ENCODE measurements around the gene LBH.

The LBH gene

DNA sequence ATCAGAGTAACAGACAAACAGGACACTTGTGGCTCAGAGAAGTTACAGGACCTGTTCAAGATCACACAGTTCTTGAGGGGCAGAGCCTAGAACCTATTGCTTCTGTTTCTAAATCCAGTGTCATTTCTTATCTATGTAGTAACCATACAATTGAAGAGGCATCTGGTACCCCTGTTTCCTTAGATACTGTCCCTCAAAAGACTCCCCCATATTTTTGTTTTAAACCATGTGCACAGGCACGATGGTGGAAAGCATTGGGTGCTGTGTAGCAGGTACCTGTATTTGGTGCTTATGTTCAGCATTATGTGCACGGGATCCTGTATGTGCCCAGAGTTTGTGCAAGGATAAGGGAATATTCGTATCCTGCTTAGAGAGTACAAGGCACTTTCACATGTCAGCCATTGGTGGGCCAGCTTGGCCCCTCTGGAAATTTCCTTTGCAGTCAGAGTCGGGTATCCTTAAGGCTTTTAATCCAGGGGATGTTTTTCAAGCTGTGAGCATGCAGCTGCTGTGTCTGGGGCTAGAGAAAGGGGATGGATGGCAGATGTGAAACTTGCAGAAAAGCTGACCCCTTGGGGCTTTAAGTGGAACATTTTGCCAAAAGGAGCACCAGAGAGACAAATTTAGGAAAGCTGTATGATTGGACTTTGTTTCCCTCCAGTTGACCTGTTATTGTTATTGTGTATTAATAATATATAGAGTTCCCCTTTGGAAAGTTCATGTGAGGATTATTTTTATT, 2.1 kb downstream of the LBH start:
- H3K27ac ChIP-seq: peak overlapping the region in 18 of 21 experiments; percentile 14 to 96 (median 84)

DNA sequence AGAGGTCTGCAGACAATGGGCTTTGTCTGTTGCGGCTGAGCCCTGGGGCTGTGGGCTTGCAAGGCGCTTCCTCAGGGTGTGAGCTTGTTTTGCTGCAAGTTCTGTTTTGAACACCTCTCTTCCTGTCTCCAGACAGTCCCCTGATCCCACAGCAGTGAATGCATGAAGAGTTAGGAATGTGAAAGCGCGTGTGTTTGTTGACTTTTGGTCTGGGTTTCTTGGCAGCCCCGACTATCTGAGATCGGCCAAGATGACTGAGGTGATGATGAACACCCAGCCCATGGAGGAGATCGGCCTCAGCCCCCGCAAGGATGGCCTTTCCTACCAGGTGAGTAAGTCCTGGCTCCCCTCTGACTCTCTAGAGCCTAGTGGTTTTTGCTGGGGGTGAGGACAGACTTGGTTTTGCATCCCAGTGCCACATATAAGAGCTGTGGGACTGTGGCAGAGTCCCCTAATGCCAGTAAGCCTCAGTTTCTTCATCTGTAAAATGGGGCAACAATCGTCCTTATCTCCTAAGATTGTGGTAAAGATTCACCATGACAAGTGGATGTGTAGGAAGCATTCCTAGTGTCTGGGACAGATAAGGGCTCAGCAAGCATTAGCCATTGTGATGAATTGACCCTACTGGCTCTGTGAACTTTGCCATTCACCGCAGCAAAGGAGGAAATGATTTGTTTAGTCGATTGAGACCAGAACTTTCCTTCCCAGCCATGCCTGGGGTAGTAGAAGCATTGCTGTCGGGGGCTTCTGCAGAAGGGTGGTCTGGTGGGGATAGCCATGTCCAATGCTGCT, 3.0 kb downstream of the LBH start:
- Histone ChIP-seq H3K4me3 (peak overlapping the region in 6 of 7 experiments; percentile 57 to 77 (median 68)), H3K27ac (peak overlapping the region in 17 of 21 experiments; percentile 18 to 96 (median 66))

More for the DNA sequence above, 2.1 kb downstream of the LBH start:
- H3K4me3 ChIP-seq: peak overlapping the region; percentile 57 to 77 (median 62)

DNA sequence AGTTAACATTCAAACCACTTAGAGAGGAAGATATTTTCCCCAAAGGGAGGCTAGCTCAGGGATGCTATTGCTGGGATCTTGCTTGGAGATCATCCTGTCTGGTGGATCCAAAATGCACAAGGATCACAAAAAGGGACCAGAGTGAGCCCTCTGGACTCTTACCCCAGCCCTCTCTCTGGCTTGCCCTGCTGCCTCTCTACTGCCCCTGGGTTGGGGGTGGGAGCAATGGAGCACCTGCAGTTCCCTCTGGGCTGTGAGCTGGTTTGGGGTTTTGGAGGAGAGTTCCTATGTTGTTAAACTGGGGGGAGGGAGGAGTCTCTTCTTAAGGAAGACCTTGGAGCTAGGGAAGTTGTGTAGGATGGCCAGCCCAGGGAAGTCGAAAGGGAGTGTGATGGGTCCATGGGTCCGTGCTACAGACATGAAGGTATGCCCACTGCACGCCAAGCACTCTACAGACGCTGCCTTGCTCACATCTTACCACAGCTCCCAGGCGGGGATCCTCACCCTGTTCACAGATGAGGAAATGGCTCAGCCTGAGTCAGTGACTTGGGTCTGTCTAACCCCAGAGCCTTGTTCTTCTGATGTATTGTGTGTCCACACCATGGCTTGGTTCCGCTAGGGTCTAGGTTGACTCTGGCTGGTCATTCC, 3.8 kb downstream of the LBH start:
- Histone ChIP-seq H3K4me3 (peak overlapping the region in 4 of 7 experiments; percentile 57 to 77 (median 68)), H3K27ac (peak overlapping the region in 14 of 21 experiments; percentile 4 to 96 (median 82))

DNA sequence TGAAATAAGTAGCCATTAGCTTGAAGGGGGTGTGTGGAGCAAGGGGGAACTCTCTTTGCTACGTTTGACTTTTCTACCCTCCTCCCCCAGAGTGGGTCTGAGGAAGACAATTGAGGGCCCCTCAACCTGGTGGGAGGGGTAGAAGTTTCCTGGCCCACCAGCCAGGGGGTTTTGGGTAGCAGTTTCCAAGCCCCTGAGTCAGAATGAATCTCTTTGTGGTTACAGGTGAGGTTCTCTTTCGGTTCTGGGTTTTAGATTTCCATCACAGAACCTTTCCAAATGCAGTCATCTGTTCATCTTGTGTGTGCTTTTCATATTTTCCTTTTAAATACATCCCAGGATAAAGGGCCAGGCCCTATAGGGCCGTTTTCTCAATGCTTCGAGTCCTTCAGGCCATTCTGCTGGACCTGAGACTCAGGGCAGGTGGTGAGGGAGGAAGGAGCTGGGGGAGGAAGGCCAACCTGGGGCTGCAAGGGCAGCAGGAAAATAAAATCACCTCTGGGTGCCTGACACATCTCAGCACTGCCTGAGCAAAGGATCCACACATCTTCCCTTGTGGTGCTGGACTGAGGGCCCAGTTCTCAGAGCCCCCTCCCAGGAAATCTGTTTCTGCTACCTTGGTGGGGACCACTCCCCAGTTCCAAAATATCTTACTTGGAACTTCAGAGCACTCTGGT, 4.7 kb downstream of the LBH start:
- Histone ChIP-seq H3K4me3 (no peak overlapping the region), H3K27ac (peak overlapping the region in 9 of 21 experiments; percentile 3 to 96 (median 31))

DNA sequence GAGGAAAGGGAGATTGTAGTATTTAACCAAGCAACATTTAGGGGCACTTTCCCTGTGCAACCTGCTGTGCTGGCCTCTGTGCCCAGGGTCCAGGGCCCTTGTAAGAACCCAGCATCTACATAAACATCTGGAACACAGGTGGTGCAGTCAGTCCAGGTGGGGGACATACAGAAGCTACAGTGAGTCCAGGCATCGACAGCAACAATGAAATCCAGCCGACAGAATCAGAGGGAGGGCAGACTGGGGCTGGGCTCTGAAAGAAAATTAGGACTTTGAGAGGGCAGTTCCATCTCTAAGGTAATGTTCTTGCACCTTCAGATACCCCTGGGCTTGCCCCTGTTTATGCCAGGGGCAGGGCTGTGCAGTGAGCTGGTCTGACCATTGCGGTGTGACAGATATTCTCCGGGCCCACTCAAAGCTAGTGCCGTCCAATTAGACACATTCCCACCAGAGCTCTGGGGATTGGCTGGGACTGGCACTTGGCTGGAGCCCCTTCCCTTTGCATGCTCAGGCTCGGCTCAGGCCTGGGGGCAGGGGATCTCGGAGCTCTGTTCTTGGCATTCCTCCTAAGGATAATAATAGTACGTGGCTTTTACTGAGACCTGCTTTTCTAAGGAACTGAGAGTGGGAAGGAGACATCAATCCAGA, 5.4 kb downstream of the LBH start:
- H3K4me3 ChIP-seq: no peak overlapping the region
- H3K27ac ChIP-seq: peak overlapping the region in 10 of 21 experiments; percentile 15 to 96 (median 32)

DNA sequence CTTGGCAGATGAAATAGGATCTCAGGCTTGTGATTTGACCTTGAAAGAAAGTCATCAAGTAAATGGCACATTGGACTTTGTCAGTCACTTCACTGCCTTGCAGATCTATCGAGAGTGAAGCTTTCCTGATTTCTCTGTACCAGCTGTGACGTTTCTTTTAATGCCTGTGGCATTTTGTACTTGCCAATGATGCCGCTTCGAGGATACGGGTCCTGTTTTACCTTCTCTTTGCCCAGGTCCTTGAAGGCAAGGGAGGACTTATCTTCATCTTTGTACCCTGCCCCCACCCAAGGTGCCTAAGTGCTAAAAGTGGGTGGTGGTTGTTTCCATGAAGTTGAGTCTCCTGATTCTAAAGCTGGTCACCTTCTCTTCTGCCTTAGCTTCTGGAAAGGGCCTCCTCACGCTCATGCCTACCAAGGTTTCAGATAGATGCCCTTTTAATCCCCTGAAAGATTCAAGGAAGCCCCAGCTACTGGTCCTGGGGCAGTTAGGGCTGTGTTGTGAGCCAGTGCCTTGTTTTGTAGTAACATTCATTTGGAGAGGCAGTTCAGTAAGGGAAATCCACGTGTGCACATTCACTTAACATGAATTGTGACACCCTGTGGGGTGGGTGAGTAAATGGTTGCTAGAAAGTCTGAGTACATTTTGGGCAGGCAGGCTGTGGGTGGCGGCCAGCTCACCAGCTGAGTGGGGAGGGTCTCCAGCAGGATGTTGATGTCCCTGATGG, 6.1 kb downstream of the LBH start:
- no peak overlapping the region for H3K4me3 ChIP-seq
- H3K27ac ChIP-seq: peak overlapping the region in 11 of 21 experiments; percentile 18 to 69 (median 47)

DNA sequence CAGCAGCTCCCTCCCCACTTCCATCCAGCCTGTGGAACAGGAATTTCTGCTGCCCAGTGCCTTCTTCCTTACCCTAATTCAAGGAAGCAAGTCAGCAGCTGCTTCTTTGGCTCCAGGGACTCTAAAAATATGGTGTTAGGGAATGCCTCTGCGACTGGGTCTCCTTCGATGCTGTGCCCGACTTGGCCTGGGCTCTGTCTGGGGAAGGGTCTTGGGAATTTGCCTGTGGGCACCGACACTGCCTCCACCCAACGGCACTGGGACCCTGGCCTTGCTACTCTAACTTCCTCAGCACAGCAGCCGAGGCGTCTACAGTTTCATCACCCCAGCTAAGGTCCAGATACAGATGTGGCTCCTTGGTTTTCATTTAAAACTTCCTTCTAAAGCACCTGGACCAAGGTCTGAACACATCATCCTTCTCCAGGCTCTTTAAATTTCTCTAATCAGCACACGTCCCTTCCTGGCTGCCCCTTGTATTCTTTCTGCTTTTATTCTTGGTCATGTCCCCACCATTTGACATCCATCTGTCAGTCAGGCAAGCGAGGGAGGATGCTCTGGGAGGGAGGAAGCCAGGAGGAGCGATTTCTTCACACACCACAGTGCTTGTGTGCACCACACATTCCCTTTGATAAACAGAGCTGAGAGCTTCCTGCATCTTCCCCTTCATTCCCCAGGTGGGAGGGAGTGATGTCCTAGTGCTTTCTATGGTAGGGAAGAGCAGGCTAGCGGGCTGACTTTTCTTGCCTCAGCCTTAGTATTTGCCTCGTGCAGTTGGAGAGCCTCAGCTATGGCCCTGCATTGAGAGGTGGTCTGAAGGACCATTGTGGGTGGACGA, 6.8 kb downstream of the LBH start:
- Histone ChIP-seq H3K27ac (peak overlapping the region in 11 of 21 experiments; percentile 17 to 69 (median 50)), H3K4me3 (no peak overlapping the region)

DNA sequence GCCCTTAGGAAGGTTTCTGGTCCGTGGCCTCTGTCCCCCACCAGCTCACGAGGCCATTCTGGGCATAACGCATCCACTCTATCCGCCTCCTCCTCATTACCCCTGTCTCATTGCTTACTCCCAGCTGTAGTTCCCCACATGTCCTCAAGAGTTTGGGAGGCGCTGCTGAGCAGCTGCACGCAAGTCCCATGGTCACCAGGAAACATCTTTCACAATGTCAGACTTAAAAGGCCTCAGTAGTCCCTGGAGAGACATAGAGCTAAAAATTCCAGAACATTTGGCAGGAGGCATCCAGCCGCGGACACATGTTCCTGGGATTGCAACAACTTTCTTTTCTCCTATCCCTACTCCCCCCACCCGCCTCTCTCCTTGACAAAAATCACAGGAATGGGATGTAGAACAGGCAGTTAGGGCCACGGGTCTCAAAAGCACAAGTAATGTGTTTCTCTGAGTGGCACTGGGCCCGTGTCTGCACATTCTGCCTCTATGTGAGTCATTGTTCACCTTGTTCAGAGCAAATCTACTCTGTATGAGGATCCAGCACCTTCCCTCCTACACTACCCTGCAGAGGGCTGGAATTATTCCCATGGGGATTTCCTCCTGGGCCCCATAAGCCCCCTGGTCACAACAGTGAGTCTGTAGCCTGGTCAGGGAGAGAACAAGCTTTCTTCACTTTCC, 8.1 kb downstream of the LBH start:
- no peak overlapping the region for H3K4me3 ChIP-seq
- H3K27ac ChIP-seq: peak overlapping the region in 17 of 21 experiments; percentile 0 to 69 (median 36)

DNA sequence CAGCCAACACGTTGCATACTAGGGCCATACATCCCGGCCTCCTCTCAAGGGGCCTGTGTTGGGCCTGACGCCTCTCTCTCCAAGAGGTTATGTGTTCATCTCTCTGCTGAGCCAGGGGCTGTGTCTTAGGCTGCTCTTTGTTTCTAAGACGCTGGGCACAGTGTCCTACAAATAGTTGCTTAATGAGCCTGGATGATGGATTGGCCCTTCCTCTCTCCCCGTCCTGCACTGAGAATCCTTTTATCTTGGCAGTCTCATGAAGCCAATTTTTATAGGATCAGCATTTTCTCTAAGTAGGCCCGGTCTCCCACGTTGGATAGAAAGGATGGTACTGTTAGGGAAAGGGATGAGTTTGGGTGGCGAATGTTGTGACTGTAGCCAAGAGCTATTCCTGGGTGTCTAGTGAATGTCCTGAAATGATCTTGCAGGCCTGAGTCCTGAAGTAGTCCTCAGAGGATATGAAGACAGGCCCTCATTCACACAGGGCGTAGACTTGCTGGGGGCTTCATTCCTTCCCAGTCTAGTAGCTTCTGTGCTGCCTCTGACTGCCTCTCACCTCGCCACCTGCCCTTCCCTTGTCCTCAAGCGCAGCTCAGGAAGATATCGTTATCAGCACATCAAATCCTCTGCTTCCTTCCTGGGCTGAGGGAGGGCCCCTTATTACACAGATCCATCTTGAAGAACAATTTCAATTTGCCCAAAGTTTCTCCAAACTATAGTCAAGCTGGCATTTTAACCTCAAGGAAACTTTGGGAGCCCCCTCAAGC, 8.8 kb downstream of the LBH start:
- H3K27ac ChIP-seq: peak overlapping the region in 18 of 21 experiments; percentile 0 to 69 (median 36)
- no peak overlapping the region for H3K4me3 ChIP-seq

DNA sequence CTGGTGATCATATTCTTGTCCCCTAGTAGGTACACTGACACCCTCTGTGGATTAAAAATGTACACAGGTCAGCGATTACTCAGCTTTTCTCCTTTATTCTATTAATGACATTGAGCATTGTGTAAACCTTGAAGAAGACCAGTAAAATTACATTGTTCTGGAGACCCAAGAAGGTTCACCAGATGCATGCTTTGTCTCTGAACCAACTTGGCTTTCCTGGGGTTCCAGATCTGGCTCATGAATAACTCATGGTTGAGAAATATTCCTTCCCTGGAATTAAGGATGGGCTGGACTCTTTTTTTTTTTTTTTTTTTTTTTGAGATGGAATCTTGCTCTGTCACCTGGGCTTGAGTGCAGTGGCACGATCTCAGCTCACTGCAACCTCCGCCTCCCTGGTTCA, 11.9 kb downstream of the LBH start:
- no peak overlapping the region for H3K4me3 ChIP-seq
- H3K27ac ChIP-seq: no peak overlapping the region

DNA sequence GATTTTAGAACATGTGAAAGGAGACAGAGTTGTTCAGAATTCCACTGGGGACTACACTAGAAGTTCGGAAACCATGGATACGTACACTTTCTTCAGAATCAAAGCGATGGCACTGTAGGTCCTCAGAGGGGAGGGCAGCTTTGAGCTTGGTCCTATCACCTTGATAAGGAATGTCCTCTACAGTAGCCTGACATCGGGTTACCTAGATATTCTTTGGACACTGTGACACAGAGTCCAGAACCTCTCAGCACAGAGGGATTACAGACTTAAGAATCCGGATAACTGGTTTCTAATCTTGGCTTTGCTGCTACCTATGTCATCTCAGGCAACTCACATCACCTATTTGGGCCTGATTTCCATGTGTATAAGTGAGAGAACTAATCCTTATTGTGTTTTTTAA, 14.0 kb downstream of the LBH start:
- no peak overlapping the region for H3K4me3 ChIP-seq
- H3K27ac ChIP-seq: no peak overlapping the region

DNA sequence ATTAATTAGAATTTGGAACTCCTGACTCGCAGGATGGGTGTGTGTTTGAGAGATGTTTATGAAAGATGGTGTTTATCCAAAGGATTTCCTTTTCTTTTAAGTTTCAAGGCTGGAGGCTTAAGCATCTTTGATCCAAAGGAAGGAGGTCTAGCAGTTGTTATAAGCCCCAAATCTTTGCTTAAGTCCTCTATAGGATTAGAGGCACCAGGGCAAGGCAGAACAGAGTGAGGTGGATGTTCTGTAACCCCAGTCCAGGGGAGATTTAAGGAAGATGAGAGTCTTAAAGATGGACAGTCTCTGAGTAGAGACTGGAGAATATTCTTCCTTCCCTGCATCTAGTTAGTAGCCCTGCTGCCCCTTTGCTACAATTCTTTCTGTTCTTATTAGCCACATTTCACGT, 17.5 kb downstream of the LBH start:
- H3K4me3 ChIP-seq: no peak overlapping the region
- H3K27ac ChIP-seq: no peak overlapping the region

DNA sequence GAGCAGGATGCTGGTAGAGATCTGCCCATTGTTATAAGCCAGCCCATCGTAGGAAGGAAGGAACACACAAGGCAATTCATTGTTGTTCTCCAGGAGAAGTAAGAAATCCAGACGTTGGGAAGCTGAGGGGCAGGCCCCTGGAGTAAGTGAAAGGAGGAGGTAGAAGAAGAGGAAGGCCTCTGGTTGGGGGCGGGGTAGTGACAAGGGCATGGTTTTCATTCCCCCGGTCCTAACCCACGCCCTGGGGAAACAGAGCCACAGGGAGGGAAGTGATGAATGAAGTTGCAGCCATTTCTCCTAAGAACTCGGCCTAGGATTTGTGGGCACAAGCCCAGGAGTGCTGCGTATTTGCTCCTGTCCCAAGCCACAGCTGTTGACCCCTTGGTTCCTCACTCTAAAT, 18.0 kb downstream of the LBH start:
- H3K4me3 ChIP-seq: no peak overlapping the region
- H3K27ac ChIP-seq: no peak overlapping the region

DNA sequence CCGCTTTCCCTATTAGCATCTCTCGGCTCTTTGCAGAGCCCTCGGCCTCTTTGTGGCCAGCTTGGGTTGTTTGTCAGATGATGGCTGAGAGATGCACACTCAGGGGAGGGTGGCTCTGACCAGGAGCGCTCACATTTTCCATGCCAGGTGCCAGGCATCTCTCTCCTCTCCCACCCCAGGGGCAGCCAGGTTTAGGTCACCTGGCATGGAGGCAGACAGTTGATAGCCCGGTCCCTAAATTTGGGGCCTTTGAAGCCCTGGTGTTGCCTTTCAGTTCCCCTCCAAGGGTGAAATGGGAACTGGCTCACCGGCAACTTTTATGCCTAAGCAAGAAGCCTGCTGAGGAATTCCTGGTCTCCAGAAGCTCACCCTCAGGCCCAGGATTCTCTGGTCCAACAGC, 19.1 kb downstream of the LBH start:
- H3K4me3 ChIP-seq: no peak overlapping the region
- no peak overlapping the region for H3K27ac ChIP-seq

DNA sequence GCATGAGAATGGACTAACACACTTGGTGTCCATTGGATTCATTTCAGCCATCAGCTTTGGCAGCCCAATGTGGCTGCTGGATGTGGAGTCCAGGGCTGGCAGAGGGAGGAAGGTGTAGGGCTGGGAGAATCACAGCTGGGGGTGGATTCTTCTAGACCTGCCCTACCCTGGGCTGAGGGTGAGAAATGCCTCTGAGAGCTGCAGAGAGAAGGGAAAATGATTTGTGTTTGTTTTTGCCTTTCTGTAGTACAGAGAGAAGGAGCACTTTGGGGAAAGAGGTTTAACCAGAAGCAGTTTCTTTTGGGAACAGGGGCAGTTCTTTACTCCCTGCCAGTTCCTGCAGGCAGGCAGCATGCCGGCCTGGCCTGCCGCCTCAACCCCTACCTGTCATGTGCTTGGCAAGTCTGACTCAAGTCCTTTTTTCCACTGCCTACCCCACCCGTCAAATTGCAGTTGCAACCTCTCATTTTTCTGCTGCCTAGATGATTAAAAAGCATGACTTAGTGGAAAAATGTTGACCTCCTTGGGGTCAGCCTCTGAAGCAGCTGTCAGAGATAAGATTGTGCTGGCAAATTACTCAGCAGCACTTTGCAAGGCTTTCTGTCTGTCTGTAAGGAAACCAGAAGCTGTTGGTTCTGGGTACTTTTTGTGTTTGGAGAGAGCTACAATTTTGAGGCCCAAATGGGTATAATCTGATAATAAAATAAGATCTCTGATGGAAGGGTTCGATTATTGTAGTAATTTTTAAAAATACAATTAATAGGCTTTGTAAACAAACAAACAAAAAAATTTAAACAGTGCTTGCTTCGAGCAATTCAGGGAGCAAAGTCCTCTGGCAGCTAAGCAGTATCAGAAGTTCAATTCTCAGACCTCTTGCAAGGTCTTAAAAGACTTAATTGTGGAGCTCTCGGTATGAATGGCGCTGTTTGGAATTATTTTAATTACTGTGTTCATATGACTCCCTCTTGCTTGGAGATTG, 21.7 kb downstream of the LBH start:
- no peak overlapping the region for H3K4me3 ChIP-seq
- peak overlapping the region in 17 of 21 experiments; percentile 3 to 76 (median 40) for H3K27ac ChIP-seq

All from skin epidermis (tissue), 12 donors.